Smooth muscle cell (in vitro differentiated cells): Measurements from ENCODE around the gene RPL39L. TPM values are rescaled to one million over a fixed set of nuclear protein-coding genes. Genes with fewer than 3 reads are reported as not detected.
A peak's percentile ranks its signal among the peaks of the same experiment; 100 is the strongest.

Source experiments
- DNase-seq: peaks from one replicate; lab custom pipeline; 2025; ENCODE audit not compliant: unreplicated experiment; lab: John Stamatoyannopoulos, UW
- H2AFZ ChIP-seq: fragments of 200-600 bp; sonication (generic); 2 replicates; pipeline ENCODE4 v1.6.0; 2016; ENCODE audit warnings: antibody characterized with exemption, low read depth, mild to moderate bottlenecking
- H3F3A ChIP-seq: fragments of 200-600 bp; sonication (generic); 2 replicates; pipeline ENCODE4 v1.6.0; 2017; ENCODE audit warnings: antibody characterized with exemption, low read depth
- H3K27ac ChIP-seq: fragments of 200-600 bp; sonication (generic); 2 replicates; pipeline ENCODE4 v1.5.1; 2016; ENCODE audit warnings: low read depth, mild to moderate bottlenecking
- H3K27me3 ChIP-seq: fragments of 200-600 bp; sonication (generic); 2 replicates; pipeline ENCODE4 v1.6.1; 2016; ENCODE audit warnings: low read depth, mild to moderate bottlenecking
- H3K36me3 ChIP-seq: fragments of 200-600 bp; sonication (generic); 2 replicates; pipeline ENCODE4 v1.5.1; 2016; ENCODE audit warnings: low read depth
- H3K4me1 ChIP-seq: fragments of 200-600 bp; sonication (generic); 2 replicates; pipeline ENCODE4 v1.5.1; 2016; ENCODE audit warnings: low read depth
- H3K4me2 ChIP-seq: fragments of 200-600 bp; sonication (generic); 2 replicates; pipeline ENCODE4 v1.6.0; 2016; ENCODE audit warnings: mild to moderate bottlenecking
- H3K4me3 ChIP-seq: fragments of 200-600 bp; sonication (generic); 2 replicates; pipeline ENCODE4 v1.5.1; 2016; ENCODE audit warnings: mild to moderate bottlenecking
- H3K79me2 ChIP-seq: fragments of 200-600 bp; sonication (generic); 2 replicates; pipeline ENCODE4 v1.6.0; 2016; ENCODE audit warnings: low read depth, mild to moderate bottlenecking
- H3K9ac ChIP-seq: fragments of 200-600 bp; sonication (generic); 2 replicates; pipeline ENCODE4 v1.6.0; 2016; ENCODE audit warnings: low read depth
- H3K9me3 ChIP-seq: fragments of 200-600 bp; sonication (generic); replicated peaks from 2 replicates; pipeline ENCODE4 v1.5.1; 2016; ENCODE audit warnings: low read depth
- H4K20me1 ChIP-seq: fragments of 200-600 bp; sonication (generic); 2 replicates; pipeline ENCODE4 v1.6.0; 2016; ENCODE audit warnings: low read depth
- WGBS: methylation state at CpG from one replicate; pipeline ENCODE4 v1.1.7; 2016; ENCODE audit warnings: low lambda C conversion rate; 5-methylcytosine and 5-hydroxymethylcytosine counted together
- polyA plus RNA-seq: library from polyadenylated mRNA; unstranded; fragments of >200 nt; fragmentation: Nextera tagmentation; extraction: Ambion mirVana; gene quantifications from 2 replicates; pipeline ENCODE4 v1.2.1, GENCODE V29; 2016
- total RNA-seq: library from RNA; depleted of rRNA; stranded (reverse); fragments of >200 nt; gene quantifications from 2 replicates; pipeline ENCODE4 v1.2.3, GENCODE V29; 2014
- TF ChIP-seq, protein P1 (sequence below): fragments of 200-600 bp; sonication (generic); IDR thresholded peaks from 2 replicates; pipeline ENCODE4 v1.5.1; 2017; ENCODE audit warnings: borderline replicate concordance, mild to moderate bottlenecking, antibody characterized with exemption; ENCODE audit not compliant: insufficient read depth, poor library complexity, severe bottlenecking

RPL39L gene
- total and polyA plus RNA-seq, 2 experiments from 2014 or later, result 40.3 to 44.2 TPM

GRCh38 chr3:187167777-187168176, 28.5 kb upstream of the RPL39L start:
- WGBS, result 91% methylated on average over 5 of the region's 5 CpGs
- H3F3A ChIP-seq, result no peaks in the 10 kb centered on the region
- DNase-seq, result no peak
- H3K36me3 ChIP-seq, result no peaks in the 10 kb centered on the region
- H4K20me1 ChIP-seq, result no peaks in the 10 kb centered on the region
- H3K4me2 ChIP-seq, result no peak overlapping the region
- no peaks in the 10 kb centered on the region for H3K27me3 ChIP-seq
- H3K9ac ChIP-seq, result no peak overlapping the region
- TF ChIP-seq, protein P1, sequence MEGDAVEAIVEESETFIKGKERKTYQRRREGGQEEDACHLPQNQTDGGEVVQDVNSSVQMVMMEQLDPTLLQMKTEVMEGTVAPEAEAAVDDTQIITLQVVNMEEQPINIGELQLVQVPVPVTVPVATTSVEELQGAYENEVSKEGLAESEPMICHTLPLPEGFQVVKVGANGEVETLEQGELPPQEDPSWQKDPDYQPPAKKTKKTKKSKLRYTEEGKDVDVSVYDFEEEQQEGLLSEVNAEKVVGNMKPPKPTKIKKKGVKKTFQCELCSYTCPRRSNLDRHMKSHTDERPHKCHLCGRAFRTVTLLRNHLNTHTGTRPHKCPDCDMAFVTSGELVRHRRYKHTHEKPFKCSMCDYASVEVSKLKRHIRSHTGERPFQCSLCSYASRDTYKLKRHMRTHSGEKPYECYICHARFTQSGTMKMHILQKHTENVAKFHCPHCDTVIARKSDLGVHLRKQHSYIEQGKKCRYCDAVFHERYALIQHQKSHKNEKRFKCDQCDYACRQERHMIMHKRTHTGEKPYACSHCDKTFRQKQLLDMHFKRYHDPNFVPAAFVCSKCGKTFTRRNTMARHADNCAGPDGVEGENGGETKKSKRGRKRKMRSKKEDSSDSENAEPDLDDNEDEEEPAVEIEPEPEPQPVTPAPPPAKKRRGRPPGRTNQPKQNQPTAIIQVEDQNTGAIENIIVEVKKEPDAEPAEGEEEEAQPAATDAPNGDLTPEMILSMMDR, result no peak
- no peak overlapping the region for H2AFZ ChIP-seq
- H3K79me2 ChIP-seq, result no peaks in the 10 kb centered on the region
- no peak overlapping the region for H3K4me3 ChIP-seq
- H3K4me1 ChIP-seq, result peaks cover 9% of the 10 kb centered on the region
- H3K9me3 ChIP-seq, result no peaks in the 10 kb centered on the region
- H3K27ac ChIP-seq, result no peak overlapping the region

DNA sequence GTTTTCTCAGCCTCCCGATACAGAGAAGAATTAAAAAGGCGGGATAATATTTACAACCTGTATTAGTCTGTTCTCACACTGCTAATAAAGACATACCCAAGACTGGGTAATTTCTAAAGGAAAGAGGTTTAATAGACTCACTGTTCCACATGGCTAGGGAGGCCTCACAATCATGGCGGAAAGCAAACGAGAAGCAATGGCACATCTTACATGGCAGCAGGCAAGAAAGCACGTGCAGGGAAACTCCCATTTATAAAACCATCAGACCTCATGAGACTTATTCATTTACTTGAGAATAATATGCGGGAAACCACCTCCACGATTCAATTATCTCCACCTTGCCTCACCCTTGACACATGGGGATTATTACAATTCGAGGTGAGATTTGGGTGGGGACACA, 27.5 kb upstream of the RPL39L start:
- no peaks in the 10 kb centered on the region for H3F3A ChIP-seq
- no peak overlapping the region for H3K4me2 ChIP-seq
- no peak overlapping the region for H3K27ac ChIP-seq
- H2AFZ ChIP-seq, result no peak overlapping the region
- H3K9ac ChIP-seq, result no peak overlapping the region
- H3K9me3 ChIP-seq, result no peaks in the 10 kb centered on the region
- no peak overlapping the region for H3K4me3 ChIP-seq
- no peak for DNase-seq
- H3K36me3 ChIP-seq, result no peaks in the 10 kb centered on the region
- H4K20me1 ChIP-seq, result no peaks in the 10 kb centered on the region
- peaks cover 9% of the 10 kb centered on the region for H3K4me1 ChIP-seq
- H3K27me3 ChIP-seq, result no peaks in the 10 kb centered on the region
- TF ChIP-seq, protein P1, result no peak
- H3K79me2 ChIP-seq, result no peaks in the 10 kb centered on the region
- 94% methylated on average over 8 of the region's 8 CpGs for WGBS

DNA sequence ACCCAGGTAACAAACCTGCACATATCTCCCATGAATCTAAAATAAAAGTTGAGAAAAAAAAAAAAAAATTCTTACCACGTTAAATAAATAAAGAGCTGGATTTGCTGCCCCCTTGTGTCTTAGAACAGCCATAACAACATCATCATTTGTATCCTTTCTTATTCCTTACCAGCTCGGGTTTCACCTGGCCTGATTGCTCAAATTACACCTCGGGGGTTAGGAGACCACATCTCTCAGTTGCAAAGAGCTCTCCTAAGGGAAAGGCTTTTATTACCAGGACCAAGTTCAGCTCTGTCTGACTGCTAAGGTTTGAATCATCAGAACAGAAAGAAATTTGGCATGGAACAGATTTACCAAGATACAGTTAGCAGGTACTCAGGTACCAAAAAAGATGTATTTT, 25.8 kb upstream of the RPL39L start:
- WGBS, result 0% methylated on average over 3 of the region's 3 CpGs
- no peaks in the 10 kb centered on the region for H3K79me2 ChIP-seq
- no peaks in the 10 kb centered on the region for H3K27me3 ChIP-seq
- no peak overlapping the region for H2AFZ ChIP-seq
- H3K27ac ChIP-seq, result no peak overlapping the region
- TF ChIP-seq, protein P1, result peak; percentile 66
- no peak overlapping the region for H3K4me3 ChIP-seq
- no peaks in the 10 kb centered on the region for H4K20me1 ChIP-seq
- no peak overlapping the region for H3K9ac ChIP-seq
- H3K36me3 ChIP-seq, result no peaks in the 10 kb centered on the region
- peaks cover 9% of the 10 kb centered on the region for H3K4me1 ChIP-seq
- no peaks in the 10 kb centered on the region for H3K9me3 ChIP-seq
- DNase-seq, result no peak
- H3K4me2 ChIP-seq, result no peak overlapping the region
- H3F3A ChIP-seq, result no peaks in the 10 kb centered on the region

DNA sequence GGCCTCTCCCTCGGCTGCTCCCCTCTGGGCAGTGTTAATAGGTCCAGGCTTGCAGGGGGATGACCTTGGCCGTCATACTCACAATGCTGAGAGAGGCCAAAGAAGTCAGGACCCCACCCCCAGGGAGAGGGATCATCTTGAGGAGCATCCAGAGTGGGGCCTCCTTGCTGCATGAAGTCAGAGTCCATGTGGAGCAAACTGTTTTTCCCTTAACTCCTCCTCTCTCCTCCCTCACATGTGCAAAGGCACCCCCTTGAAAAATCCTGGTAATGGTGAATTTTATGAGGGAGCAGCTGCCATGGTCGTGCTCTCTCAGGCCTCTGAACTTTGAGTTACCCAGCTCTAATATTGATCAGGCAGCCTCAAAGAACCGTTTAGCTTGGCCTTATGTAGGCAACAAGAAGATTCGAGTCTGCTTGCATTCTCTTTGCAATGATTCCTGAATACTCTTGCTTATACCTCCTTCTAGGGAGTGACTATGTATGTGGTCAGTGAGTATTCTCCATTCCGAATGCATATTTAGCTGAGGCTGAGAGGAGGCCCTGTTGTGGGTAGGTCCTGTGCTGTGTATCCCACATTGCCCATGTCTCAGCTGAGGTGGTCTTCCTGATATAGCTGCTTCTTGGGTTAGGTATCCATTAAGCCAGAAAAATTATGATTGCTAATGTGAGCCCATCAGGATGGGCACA, 23.1 kb upstream of the RPL39L start:
- no peaks in the 10 kb centered on the region for H3K36me3 ChIP-seq
- H3K79me2 ChIP-seq, result no peaks in the 10 kb centered on the region
- H3K4me2 ChIP-seq, result no peak overlapping the region
- no peak for DNase-seq
- no peak overlapping the region for H3K4me3 ChIP-seq
- H2AFZ ChIP-seq, result no peak overlapping the region
- H4K20me1 ChIP-seq, result no peaks in the 10 kb centered on the region
- H3K4me1 ChIP-seq, result peaks cover 6% of the 10 kb centered on the region
- TF ChIP-seq, protein P1, result no peak
- no peaks in the 10 kb centered on the region for H3F3A ChIP-seq
- no peak overlapping the region for H3K9ac ChIP-seq
- no peaks in the 10 kb centered on the region for H3K27me3 ChIP-seq
- H3K27ac ChIP-seq, result no peak overlapping the region
- 72% methylated on average over 6 of the region's 6 CpGs for WGBS
- no peaks in the 10 kb centered on the region for H3K9me3 ChIP-seq
